MM.1S (cell line): ENCODE results near the gene BCO1.

Source experiments
- DNase-seq: peaks from one replicate; pipeline ENCODE4 v3.0.0-alpha.2; 2015
- H2AFZ ChIP-seq: fragments of 300-600 bp; sonication (generic); 2 replicates; pipeline ENCODE4 v1.6.0; 2016; ENCODE audit warnings: antibody characterized with exemption, low read length
- H3F3A ChIP-seq: fragments of 300-600 bp; sonication (generic); 2 replicates; pipeline ENCODE4 v1.6.1; 2016; ENCODE audit warnings: mild to moderate bottlenecking, antibody characterized with exemption, low read length, moderate library complexity, mixed read lengths; ENCODE audit not compliant: insufficient read depth
- H3K27ac ChIP-seq: fragments of 300-600 bp; sonication (generic); 2 replicates; pipeline ENCODE4 v1.5.1; 2016; ENCODE audit warnings: mild to moderate bottlenecking, low read length
- H3K27me3 ChIP-seq: fragments of 300-600 bp; sonication (generic); replicated peaks from 2 replicates; pipeline ENCODE4 v1.6.0; 2016; ENCODE audit warnings: low read length; ENCODE audit not compliant: insufficient read depth
- H3K36me3 ChIP-seq: fragments of 300-600 bp; sonication (generic); replicated peaks from 2 replicates; pipeline ENCODE4 v1.6.1; 2016; ENCODE audit warnings: mild to moderate bottlenecking, low read length, mixed read lengths; ENCODE audit not compliant: insufficient read depth
- H3K4me1 ChIP-seq: fragments of 300-600 bp; sonication (generic); 2 replicates; pipeline ENCODE4 v1.6.1; 2016; ENCODE audit warnings: low read length, mixed read lengths
- H3K4me2 ChIP-seq: fragments of 300-600 bp; sonication (generic); 2 replicates; pipeline ENCODE4 v1.6.0; 2016; ENCODE audit warnings: low read depth, low read length
- H3K4me3 ChIP-seq: fragments of 300-600 bp; sonication (generic); 2 replicates; pipeline ENCODE4 v1.5.1; 2016; ENCODE audit warnings: low read length, mixed read lengths
- H3K79me2 ChIP-seq: fragments of 300-600 bp; sonication (generic); 2 replicates; pipeline ENCODE4 v1.6.1; 2016; ENCODE audit warnings: mixed run types, low read length, mixed read lengths
- H3K9ac ChIP-seq: fragments of 300-600 bp; sonication (generic); 2 replicates; pipeline ENCODE4 v1.6.1; 2016; ENCODE audit warnings: low read length, mixed read lengths
- H3K9me2 ChIP-seq: fragments of 300-600 bp; sonication (generic); replicated peaks from 2 replicates; pipeline ENCODE4 v1.6.1; 2016; ENCODE audit warnings: mild to moderate bottlenecking, low read length, mixed read lengths; ENCODE audit not compliant: insufficient read depth
- H3K9me3 ChIP-seq: fragments of 300-600 bp; sonication (generic); replicated peaks from 2 replicates; pipeline ENCODE4 v1.6.1; 2016; ENCODE audit warnings: mild to moderate bottlenecking, low read length, mixed read lengths; ENCODE audit not compliant: insufficient read depth
- H4K20me1 ChIP-seq: fragments of 300-600 bp; sonication (generic); 2 replicates; pipeline ENCODE4 v1.6.1; 2016; ENCODE audit warnings: mild to moderate bottlenecking, low read length, moderate library complexity, mixed read lengths; ENCODE audit not compliant: insufficient read depth
- CTCF ChIP-seq: fragments of 300-600 bp; sonication (generic); IDR thresholded peaks from 2 replicates; pipeline ENCODE4 v1.5.1; 2016; ENCODE audit warnings: antibody characterized with exemption, low read length, mixed read lengths
- EZH2 ChIP-seq: fragments of 300-600 bp; sonication (generic); optimal IDR thresholded peaks from 2 replicates; pipeline ENCODE3; 2017; ENCODE audit warnings: low read depth, mild to moderate bottlenecking, antibody characterized with exemption, low read length, mixed read lengths
- EZH2phosphoT487 ChIP-seq: fragments of 300-600 bp; sonication (generic); IDR thresholded peaks from 2 replicates; pipeline ENCODE4 v1.6.1; 2018; ENCODE audit warnings: antibody characterized with exemption, low read length

BCO1 gene

GRCh38 chr16:81263470-81264220, 25.2 kb downstream of the BCO1 start:
- no peaks in the 10 kb centered on the region for H3K79me2 ChIP-seq
- TF ChIP-seq CTCF (no peak), EZH2 (no peak), EZH2phosphoT487 (no peak)
- no peak overlapping the region for H3K27ac ChIP-seq
- no peaks in the 10 kb centered on the region for H3K9me2 ChIP-seq
- H3F3A ChIP-seq, result no peaks in the 10 kb centered on the region
- H3K9me3 ChIP-seq, result no peaks in the 10 kb centered on the region
- H2AFZ ChIP-seq, result no peak overlapping the region
- H4K20me1 ChIP-seq, result no peaks in the 10 kb centered on the region
- H3K27me3 ChIP-seq, result no peaks in the 10 kb centered on the region
- DNase-seq, result no peak
- H3K4me2 ChIP-seq, result no peak overlapping the region
- H3K36me3 ChIP-seq, result no peaks in the 10 kb centered on the region
- H3K4me3 ChIP-seq, result no peak overlapping the region
- no peaks in the 10 kb centered on the region for H3K4me1 ChIP-seq
- no peak overlapping the region for H3K9ac ChIP-seq

GRCh38 chr16:81264386-81264785, 25.9 kb downstream of the BCO1 start:
- H3K4me2 ChIP-seq, result no peak overlapping the region
- H3K4me3 ChIP-seq, result no peak overlapping the region
- no peaks in the 10 kb centered on the region for H3K36me3 ChIP-seq
- no peak overlapping the region for H2AFZ ChIP-seq
- no peak overlapping the region for H3K27ac ChIP-seq
- H3K79me2 ChIP-seq, result no peaks in the 10 kb centered on the region
- H3K9ac ChIP-seq, result no peak overlapping the region
- H3K27me3 ChIP-seq, result no peaks in the 10 kb centered on the region
- H3F3A ChIP-seq, result no peaks in the 10 kb centered on the region
- no peaks in the 10 kb centered on the region for H4K20me1 ChIP-seq
- no peaks in the 10 kb centered on the region for H3K9me2 ChIP-seq
- no peaks in the 10 kb centered on the region for H3K9me3 ChIP-seq
- no peaks in the 10 kb centered on the region for H3K4me1 ChIP-seq
- TF ChIP-seq EZH2, result no peak
- TF ChIP-seq EZH2phosphoT487, result no peak
- TF ChIP-seq CTCF, result no peak
- DNase-seq, result no peak

GRCh38 chr16:81265052-81265451, 26.6 kb downstream of the BCO1 start:
- TF ChIP-seq EZH2phosphoT487, result no peak
- TF ChIP-seq CTCF, result no peak
- no peak for TF ChIP-seq EZH2
- H3K4me1 ChIP-seq, result no peaks in the 10 kb centered on the region

More at GRCh38 chr16:81265052-81265451, 26.6 kb downstream of the BCO1 start:
- Histone ChIP-seq H3K9ac (no peak overlapping the region), H3K9me2 (no peaks in the 10 kb centered on the region), H3K79me2 (no peaks in the 10 kb centered on the region), H3K9me3 (no peaks in the 10 kb centered on the region), H3K4me2 (no peak overlapping the region), H3K27ac (no peak overlapping the region), H3K27me3 (no peaks in the 10 kb centered on the region), H4K20me1 (no peaks in the 10 kb centered on the region), H3K36me3 (no peaks in the 10 kb centered on the region), H2AFZ (no peak overlapping the region), H3F3A (no peaks in the 10 kb centered on the region), H3K4me3 (no peak overlapping the region)
- DNase-seq, result no peak
